B cell (primary cell): ENCODE data around the gene OR10J1. TPM values are rescaled to one million over a fixed set of nuclear protein-coding genes. Genes with fewer than 3 reads are reported as not detected.

Source experiments
- ATAC-seq: fragments of 200-7000 bp; cut with Tn5 transposase; one replicate; pipeline ENCODE4 v1.10.0; 2021; ENCODE audit warnings: low read depth, mild to moderate bottlenecking, moderate number of reproducible peaks, moderate library complexity
- CTCF ChIA-PET: fragments of 350-600 bp; sonication (Branson Sonifier 250); formaldehyde crosslinking; loops from one replicate; lab custom pipeline; 2021; ENCODE audit warnings: antibody characterized with exemption, inconsistent platforms; lab: Charles Lee
- POLR2A ChIA-PET: fragments of 350-600 bp; sonication (Branson Sonifier 250); formaldehyde crosslinking; loops from one replicate; lab custom pipeline; 2021; ENCODE audit warnings: antibody characterized with exemption; lab: Charles Lee
- DNase-seq: peaks from one replicate; pipeline ENCODE4 v3.0.0; 2013
- H2AFZ ChIP-seq: 2 replicates; pipeline ENCODE4 v1.6.1; 2012; ENCODE audit warnings: mild to moderate bottlenecking, low read depth, low read length; ENCODE audit not compliant: insufficient read depth, poor library complexity, severe bottlenecking
- H3K27ac ChIP-seq, 2 donors: 1 replicate in 1 of 2; 2 replicates in 1 of 2; pipeline ENCODE4 v1.5.1; 2012 to 2013; ENCODE audit warnings: low read length in 2 of 2, mild to moderate bottlenecking in 2 of 2, moderate library complexity in 1 of 2
- H3K27me3 ChIP-seq, 4 experiments: fragments of 200-600 bp in 1 of 4; sonication (generic) in 1 of 4; replicated peaks in 1 of 4; 1 replicate in 2 of 4; 2 replicates in 2 of 4; pipeline versions ENCODE4 v1.6.1 to v1.7.0; 2013 to 2016; ENCODE audit warnings: low read length in 3 of 4, mild to moderate bottlenecking in 2 of 4, mixed read lengths in 1 of 4, moderate library complexity in 1 of 4; ENCODE audit not compliant: insufficient read depth in 4 of 4, control insufficient read depth in 3 of 4; ENCODE audit errors: control extremely low read depth in 1 of 4
- H3K36me3 ChIP-seq, 2 experiments: replicated peaks in 1 of 2; 1 replicate in 1 of 2; 2 replicates in 1 of 2; pipeline versions ENCODE4 v1.6.1 to v1.7.1; 2013; ENCODE audit warnings: low read length in 1 of 2; ENCODE audit not compliant: insufficient read depth in 2 of 2, control insufficient read depth in 1 of 2; ENCODE audit errors: control extremely low read depth in 1 of 2, extremely low read depth in 1 of 2
- H3K4me1 ChIP-seq, 2 donors: fragments of 200-600 bp in 1 of 2; sonication (generic) in 1 of 2; 1 replicate in 1 of 2; 2 replicates in 1 of 2; pipeline versions ENCODE4 v1.5.1 to v1.6.1; 2013 to 2017; ENCODE audit warnings: low read length in 2 of 2; ENCODE audit not compliant: control insufficient read depth in 2 of 2, insufficient read depth in 2 of 2
- H3K4me2 ChIP-seq: replicated peaks from 2 replicates; pipeline ENCODE3; 2012; ENCODE audit warnings: mild to moderate bottlenecking, low read depth, low read length; ENCODE audit not compliant: poor library complexity, severe bottlenecking
- H3K4me3 ChIP-seq, 5 experiments: fragments of 200-600 bp in 1 of 5; sonication (generic) in 1 of 5; 1 replicate in 3 of 5; 2 replicates in 2 of 5; pipeline versions ENCODE4 v1.5.1 to v1.7.0; 2011 to 2016; ENCODE audit warnings: low read length in 4 of 5, mild to moderate bottlenecking in 4 of 5, low read depth in 2 of 5, control low read depth in 1 of 5, moderate library complexity in 1 of 5; ENCODE audit not compliant: insufficient read depth in 1 of 5; ENCODE audit errors: control extremely low read depth in 1 of 5, extremely low read depth in 1 of 5
- H3K79me2 ChIP-seq: fragments of 200-600 bp; sonication (generic); one replicate; pipeline ENCODE4 v1.6.0; 2016; ENCODE audit warnings: low read length; ENCODE audit not compliant: control insufficient read depth, insufficient read depth
- H3K9ac ChIP-seq: fragments of 200-600 bp; sonication (generic); 2 replicates; pipeline ENCODE4 v1.6.1; 2017; ENCODE audit warnings: mild to moderate bottlenecking, low read length, moderate library complexity
- H3K9me3 ChIP-seq, 3 donors: one replicate each; pipeline versions ENCODE4 v1.6.1 to v1.7.1; 2013; ENCODE audit warnings: low read length in 2 of 3; ENCODE audit not compliant: control insufficient read depth in 2 of 3, insufficient read depth in 1 of 3; ENCODE audit errors: control extremely low read depth in 1 of 3
- H4K20me1 ChIP-seq: 2 replicates; pipeline ENCODE4 v1.6.0; 2012; ENCODE audit warnings: mild to moderate bottlenecking, low read length; ENCODE audit not compliant: insufficient read depth, control insufficient read depth, poor library complexity, severe bottlenecking
- H3K27ac Mint-ChIP-seq: one replicate; pipeline ENCODE4 v1.8.0; 2021; ENCODE audit warnings: mixed read lengths
- H3K27me3 Mint-ChIP-seq: one replicate; pipeline ENCODE4 v1.8.0; 2021; ENCODE audit warnings: mixed read lengths
- H3K4me1 Mint-ChIP-seq: one replicate; pipeline ENCODE4 v1.8.0; 2021; ENCODE audit warnings: mixed read lengths
- H3K4me3 Mint-ChIP-seq: one replicate; pipeline ENCODE4 v1.8.0; 2021; ENCODE audit warnings: mixed read lengths
- H3K9me3 Mint-ChIP-seq: one replicate; pipeline ENCODE4 v1.8.0; 2022; ENCODE audit warnings: mixed read lengths; ENCODE audit not compliant: insufficient read depth
- EZH2 ChIP-seq: IDR thresholded peaks from 2 replicates; pipeline ENCODE4 v1.6.1; 2012; ENCODE audit warnings: borderline replicate concordance, low read depth, mild to moderate bottlenecking, moderate library complexity, low read length; ENCODE audit not compliant: insufficient read depth, poor library complexity, severe bottlenecking
- WGBS: methylation state at CpG from one replicate; pipeline ENCODE4 v1.1.5; 2013; ENCODE audit warnings: missing lambda C conversion rate; ENCODE audit not compliant: insufficient coverage; 5-methylcytosine and 5-hydroxymethylcytosine counted together
- intact Hi-C: fragments of 100-400 bp; cut with micrococcal nuclease; formaldehyde crosslinking; loops from one replicate; pipeline ENCODE4 v1.10.0; 2022
- polyA plus RNA-seq: library from polyadenylated mRNA; depleted of rRNA; stranded (reverse); fragments of >200 nt; gene quantifications from 2 replicates; pipeline ENCODE4 v1.2.3, GENCODE V29; 2012
- total RNA-seq, 2 donors: library from RNA; stranded (reverse); fragments of 120-200 nt in 1 of 2; gene quantifications; 1 replicate in 1 of 2; 2 replicates in 1 of 2; pipeline versions ENCODE4 v1.2.3 to v1.2.4, GENCODE V29; 2013 to 2022
- TF ChIP-seq, protein P1 (sequence below): fragments of 200-600 bp; IDR thresholded peaks from one replicate; pipeline ENCODE4 v1.8.0; 2022; ENCODE audit warnings: antibody characterized with exemption, mild to moderate bottlenecking

OR10J1 gene
- total and polyA plus RNA-seq, 2 donors (not counting 1 experiment from before 2014, with no cell fraction given) = not detected

DNA sequence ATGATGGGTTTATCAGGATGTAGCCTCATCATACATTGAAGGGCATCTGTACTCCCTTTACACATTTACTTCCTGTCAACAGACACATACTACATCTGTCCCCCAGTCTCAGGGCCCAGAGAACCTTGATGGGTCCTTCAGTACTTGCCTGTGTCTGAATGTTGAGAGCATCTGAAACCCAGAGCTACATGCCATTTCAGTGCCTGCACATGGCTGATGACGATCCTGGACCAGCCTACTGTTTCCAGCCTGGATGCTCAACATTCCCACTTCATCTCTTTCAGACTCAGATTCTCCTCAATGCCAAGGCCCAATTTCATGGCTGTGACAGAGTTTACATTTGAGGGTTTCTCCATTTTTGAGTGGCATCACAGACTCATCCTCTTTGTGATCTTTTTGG lies 7.6 kb upstream of the OR10J1 start, which contains the start of gene OR10J4:
OR10J4 (plus strand) TSS at position 301 of the 400 bp plus-strand sequence.
- H3K27me3 Mint-ChIP-seq = peaks cover 19% of the 10 kb centered on the region
- Histone ChIP-seq H3K9ac (no peak within 1 kb of the TSS), H2AFZ (no peak within 1 kb of the TSS), H3K27me3 (no peaks in the 10 kb centered on the region), H3K9me3 (no peaks in the 10 kb centered on the region), H3K79me2 (no peaks in the 10 kb centered on the region), H3K36me3 (no peaks in the 10 kb centered on the region), H4K20me1 (no peaks in the 10 kb centered on the region), H3K4me2 (no peak within 1 kb of the TSS), H3K4me3 (no peak within 1 kb of the TSS), H3K27ac (no peak within 1 kb of the TSS), H3K4me1 (no peaks in the 10 kb centered on the region)
- no peak for ATAC-seq
- 100% methylated on average over 1 of the region's 1 CpG for WGBS
- ChIA-PET CTCF (no interaction called here), POLR2A (no interaction called here)
- H3K9me3 Mint-ChIP-seq = no peaks in the 10 kb centered on the region
- DNase-seq = no peak
- no peak within 1 kb of the TSS for H3K4me3 Mint-ChIP-seq
- H3K4me1 Mint-ChIP-seq = no peaks in the 10 kb centered on the region
- intact Hi-C loops = no loop called here
- no peak for TF ChIP-seq EZH2
- TF ChIP-seq, protein P1, sequence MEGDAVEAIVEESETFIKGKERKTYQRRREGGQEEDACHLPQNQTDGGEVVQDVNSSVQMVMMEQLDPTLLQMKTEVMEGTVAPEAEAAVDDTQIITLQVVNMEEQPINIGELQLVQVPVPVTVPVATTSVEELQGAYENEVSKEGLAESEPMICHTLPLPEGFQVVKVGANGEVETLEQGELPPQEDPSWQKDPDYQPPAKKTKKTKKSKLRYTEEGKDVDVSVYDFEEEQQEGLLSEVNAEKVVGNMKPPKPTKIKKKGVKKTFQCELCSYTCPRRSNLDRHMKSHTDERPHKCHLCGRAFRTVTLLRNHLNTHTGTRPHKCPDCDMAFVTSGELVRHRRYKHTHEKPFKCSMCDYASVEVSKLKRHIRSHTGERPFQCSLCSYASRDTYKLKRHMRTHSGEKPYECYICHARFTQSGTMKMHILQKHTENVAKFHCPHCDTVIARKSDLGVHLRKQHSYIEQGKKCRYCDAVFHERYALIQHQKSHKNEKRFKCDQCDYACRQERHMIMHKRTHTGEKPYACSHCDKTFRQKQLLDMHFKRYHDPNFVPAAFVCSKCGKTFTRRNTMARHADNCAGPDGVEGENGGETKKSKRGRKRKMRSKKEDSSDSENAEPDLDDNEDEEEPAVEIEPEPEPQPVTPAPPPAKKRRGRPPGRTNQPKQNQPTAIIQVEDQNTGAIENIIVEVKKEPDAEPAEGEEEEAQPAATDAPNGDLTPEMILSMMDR = no peak
- H3K27ac Mint-ChIP-seq = no peak within 1 kb of the TSS

DNA sequence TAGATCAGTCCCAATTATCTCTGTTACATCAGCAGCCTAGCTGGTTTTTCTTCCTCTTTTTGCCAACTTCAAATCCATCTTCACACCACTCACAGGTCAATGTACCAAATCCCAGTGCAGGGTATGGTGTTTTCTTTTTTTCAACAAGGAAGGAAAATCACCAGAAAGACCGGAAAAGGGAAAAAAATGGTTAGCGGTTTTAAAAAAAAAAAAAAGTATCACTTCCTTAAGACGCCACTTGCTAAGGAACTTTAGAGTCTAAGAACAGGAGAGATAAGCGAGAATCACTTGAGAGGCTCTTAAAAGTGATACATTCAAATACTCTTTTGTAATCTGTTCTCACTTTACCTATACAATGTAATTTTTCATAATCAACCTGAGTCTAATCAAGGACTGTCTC lies 3.1 kb upstream of the OR10J1 start:
- Mint-ChIP-seq H3K4me3 (no peak overlapping the region), H3K4me1 (no peaks in the 10 kb centered on the region), H3K27me3 (peaks cover 20% of the 10 kb centered on the region), H3K27ac (no peak overlapping the region), H3K9me3 (no peaks in the 10 kb centered on the region)
- no peak for DNase-seq
- no peak overlapping the region for H3K9ac ChIP-seq
- TF ChIP-seq, protein P1 = no peak
- no peak for TF ChIP-seq EZH2
- no peaks in the 10 kb centered on the region for H4K20me1 ChIP-seq
- intact Hi-C loops = no loop called here
- no CpG with 5 or more reads among the region's 4 CpGs for WGBS
- H3K4me2 ChIP-seq = no peak overlapping the region
- no peak overlapping the region for H3K27ac ChIP-seq
- no peak overlapping the region for H3K4me3 ChIP-seq
- no peak overlapping the region for H2AFZ ChIP-seq
- CTCF ChIA-PET = no interaction called here
- no peaks in the 10 kb centered on the region for H3K79me2 ChIP-seq
- POLR2A ChIA-PET = no interaction called here
- no peaks in the 10 kb centered on the region for H3K4me1 ChIP-seq
- H3K36me3 ChIP-seq = no peaks in the 10 kb centered on the region
- no peaks in the 10 kb centered on the region for H3K9me3 ChIP-seq
- ATAC-seq = no peak
- H3K27me3 ChIP-seq = peaks cover 0 to 5% (median 0%) of the 10 kb centered on the region in 4 experiments
